ENCODE measurements around the gene C9. TPM values are rescaled to one million over a fixed set of nuclear protein-coding genes. Genes with fewer than 3 reads are reported as not detected.

C9 gene
- total and polyA plus RNA-seq, 2 experiments from 2014 or later: not detected

- Histone ChIP-seq H3K79me2 (replicated peaks; ENCODE audit: insufficient read depth) (no peaks in the 10 kb centered on the region), H3K27me3 (ENCODE audit: insufficient read depth) (no peaks in the 10 kb centered on the region), H3K36me3 (ENCODE audit: insufficient read depth) (no peaks in the 10 kb centered on the region), H3K4me3 (no peak overlapping the region), H3F3A (replicated peaks; ENCODE audit: low read depth) (no peaks in the 10 kb centered on the region), H3K27ac (ENCODE audit: low read depth) (no peak overlapping the region), H4K20me1 (replicated peaks; ENCODE audit: insufficient read depth) (no peaks in the 10 kb centered on the region), H3K9me2 (ENCODE audit: insufficient read depth) (no peaks in the 10 kb centered on the region), H2AFZ (no peak overlapping the region), H3K4me1 (ENCODE audit: insufficient read depth) (no peaks in the 10 kb centered on the region), H3K4me2 (no peak overlapping the region)
- TF ChIP-seq NANOG (IDR thresholded peaks at IDR 0.05; ENCODE audit: borderline replicate concordance): no peak
- no peak for TF ChIP-seq ZNF462 (CRISPR knock-in tag; IDR thresholded peaks at IDR 0.05)
- TF ChIP-seq EZH2phosphoT487 (IDR thresholded peaks at IDR 0.05; ENCODE audit: unreplicated experiment): no peak
- no peak for TF ChIP-seq REST (IDR thresholded peaks at IDR 0.05; ENCODE audit: unreplicated experiment)
- TF ChIP-seq EZH2 (IDR thresholded peaks at IDR 0.05; ENCODE audit: low read depth, unreplicated experiment): no peak
- TF ChIP-seq CTCF (conservative IDR thresholded peaks at IDR 0.05; ENCODE audit: low read depth in 2 of 2): no peak
- no peak for TF ChIP-seq ZNF331 (CRISPR knock-in tag; IDR thresholded peaks at IDR 0.05; ENCODE audit: low read depth)
- no peak for TF ChIP-seq STAT1 (IDR thresholded peaks at IDR 0.05; ENCODE audit: unreplicated experiment)
- no peak for TF ChIP-seq ZNF114 (CRISPR knock-in tag; IDR thresholded peaks at IDR 0.05)
- no peak for TF ChIP-seq JUNB (IDR thresholded peaks at IDR 0.05; ENCODE audit: unreplicated experiment)
- no peak for TF ChIP-seq ETS1 (IDR thresholded peaks at IDR 0.05)
- no peak for TF ChIP-seq POLR2AphosphoS5 (IDR thresholded peaks at IDR 0.05; ENCODE audit: low read depth)
- no peak for TF ChIP-seq CREB1 (CRISPR knock-in tag; IDR thresholded peaks at IDR 0.05; ENCODE audit: low read depth)
- H3K9me3 Mint-ChIP-seq: no peaks in the 10 kb centered on the region
- H3K4me3 Mint-ChIP-seq: no peak overlapping the region
- no peak for DNase-seq (ENCODE audit: low spot score)
- H3K27me3 Mint-ChIP-seq (ENCODE audit: insufficient read depth, low read depth, poor library complexity): no peaks in the 10 kb centered on the region
- no peaks in the 10 kb centered on the region for H3K36me3 Mint-ChIP-seq (ENCODE audit: low read depth)
- no peaks in the 10 kb centered on the region for H3K4me1 Mint-ChIP-seq
- ATAC-seq: no peak
- H3K27ac Mint-ChIP-seq: no peak overlapping the region
Observed at GRCh38 chr5:39255406-39255805, 108.9 kb downstream of the C9 start.

Measured in GM23338 (cell line).